DND-41 (cell line): ENCODE data around the gene SLC3A2.
A peak's percentile ranks its signal among the peaks of the same experiment; 100 is the strongest.

Experiments
- ATAC-seq: fragments of 200-7000 bp; cut with Tn5 transposase; 3 replicates; pipeline ENCODE4 v1.9.1; 2021; ENCODE audit warnings: low read depth; ENCODE audit not compliant: insufficient read depth
- DNase-seq: peaks from one replicate; pipeline ENCODE4 v3.0.0-alpha.2; 2020
- H2AFZ ChIP-seq: 2 replicates; pipeline ENCODE4 v1.6.0; 2012; ENCODE audit warnings: low read depth, low read length
- H3K27ac ChIP-seq: 2 replicates; pipeline ENCODE4 v1.5.1; 2012; ENCODE audit warnings: low read length, inconsistent platforms
- H3K27me3 ChIP-seq: fragments of 200-600 bp; sonication (generic); 2 replicates; pipeline ENCODE4 v1.6.0; 2012; ENCODE audit warnings: low read length, mild to moderate bottlenecking, inconsistent platforms; ENCODE audit not compliant: insufficient read depth, poor library complexity
- H3K36me3 ChIP-seq: 2 replicates; pipeline ENCODE4 v1.5.1; 2012; ENCODE audit warnings: low read length, inconsistent platforms; ENCODE audit not compliant: insufficient read depth
- H3K4me1 ChIP-seq: 2 replicates; pipeline ENCODE4 v1.5.1; 2012; ENCODE audit warnings: mild to moderate bottlenecking, low read length; ENCODE audit not compliant: insufficient read depth
- H3K4me2 ChIP-seq: 2 replicates; pipeline ENCODE4 v1.6.0; 2012; ENCODE audit warnings: mild to moderate bottlenecking, moderate library complexity, low read length, inconsistent platforms; ENCODE audit not compliant: insufficient read depth
- H3K4me3 ChIP-seq, 2 experiments: fragments of 200-600 bp in 1 of 2; shearing (Covaris generic) in 1 of 2; 2 replicates each; pipeline ENCODE4 v1.5.1; 2012 to 2016; ENCODE audit warnings: inconsistent platforms in 2 of 2, low read length in 2 of 2, mild to moderate bottlenecking in 2 of 2, low read depth in 1 of 2, moderate library complexity in 1 of 2
- H3K79me2 ChIP-seq: 2 replicates; pipeline ENCODE4 v1.6.0; 2012; ENCODE audit warnings: low read length, inconsistent platforms; ENCODE audit not compliant: insufficient read depth
- H3K9ac ChIP-seq: 2 replicates; pipeline ENCODE4 v1.6.0; 2012; ENCODE audit warnings: low read depth, mild to moderate bottlenecking, inconsistent platforms, low read length, moderate library complexity
- H3K9me3 ChIP-seq: 2 replicates; pipeline ENCODE4 v1.5.1; 2012; ENCODE audit warnings: low read length, moderate library complexity, mild to moderate bottlenecking, inconsistent platforms; ENCODE audit not compliant: insufficient read depth, severe bottlenecking
- H4K20me1 ChIP-seq: 2 replicates; pipeline ENCODE4 v1.6.0; 2012; ENCODE audit warnings: low read length; ENCODE audit not compliant: insufficient read depth
- CTCF ChIP-seq: IDR thresholded peaks from 2 replicates; pipeline ENCODE4 v1.5.1; 2012; ENCODE audit warnings: borderline replicate concordance, low read length, moderate library complexity, mild to moderate bottlenecking; ENCODE audit not compliant: poor library complexity, severe bottlenecking; ENCODE audit errors: extremely low read depth
- EZH2 ChIP-seq: IDR thresholded peaks from 3 replicates; pipeline ENCODE4 v1.6.1; 2012; ENCODE audit warnings: borderline replicate concordance, low read depth, mild to moderate bottlenecking, moderate library complexity, low read length, inconsistent platforms; ENCODE audit not compliant: severe bottlenecking

Gene SLC3A2

GRCh38 chr11:62880803-62881578 lies at the start of gene SLC3A2:
TSS of gene SLC3A2 (plus strand) at chr11:62880896. CDS start at chr11:62881024, 128 bp downstream.
- Histone ChIP-seq H3K4me2 (peak within 1 kb of the TSS; percentile 85), H3K36me3 (peaks cover 70% of the 10 kb centered on the region), H3K27ac (peak within 1 kb of the TSS; percentile 95), H2AFZ (peak within 1 kb of the TSS; percentile 70), H3K9ac (peak within 1 kb of the TSS; percentile 87), H3K9me3 (no peaks in the 10 kb centered on the region), H3K4me1 (peaks cover 56% of the 10 kb centered on the region), H3K79me2 (peaks cover 81% of the 10 kb centered on the region), H3K27me3 (no peaks in the 10 kb centered on the region), H3K4me3 (peak within 1 kb of the TSS; percentile 83 to 92), H4K20me1 (peaks cover 39% of the 10 kb centered on the region)
- TF ChIP-seq EZH2 (no peak), CTCF (peak; percentile 86)
- DNase-seq: peak; percentile 91
- peak; percentile 84 for ATAC-seq

- Histone ChIP-seq H3K4me3 (peak overlapping the region; percentile 97 to 99), H3K4me1 (peaks cover 49% of the 10 kb centered on the region), H2AFZ (peak overlapping the region; percentile 89), H3K79me2 (peaks cover 66% of the 10 kb centered on the region), H3K27me3 (no peaks in the 10 kb centered on the region), H3K27ac (peak overlapping the region; percentile 79), H3K4me2 (peak overlapping the region; percentile 96), H3K9me3 (no peaks in the 10 kb centered on the region), H4K20me1 (peaks cover 26% of the 10 kb centered on the region; the same call in 1 of the 2 replicates), H3K36me3 (peaks cover 64% of the 10 kb centered on the region), H3K9ac (peak overlapping the region; percentile 92)
- TF ChIP-seq EZH2: no peak
- TF ChIP-seq CTCF: no peak
- DNase-seq (no peak), ATAC-seq (0 out of 3 replicates have a peak, but pooled peaks have one; percentile 0)
These were observed 49.7 kb upstream of the SLC3A2 start for GRCh38 chr11:62830904-62831519.

- Histone ChIP-seq H3K4me2 (peak within 1 kb of the TSS; percentile 96), H3K27ac (peak within 1 kb of the TSS; percentile 79), H2AFZ (peak within 1 kb of the TSS; percentile 94), H3K9me3 (no peaks in the 10 kb centered on the region), H3K36me3 (peaks cover 69% of the 10 kb centered on the region), H3K79me2 (peaks cover 72% of the 10 kb centered on the region), H3K4me1 (peaks cover 49% of the 10 kb centered on the region), H3K4me3 (peak within 1 kb of the TSS; percentile 97 to 99), H3K9ac (peak within 1 kb of the TSS; percentile 92), H3K27me3 (no peaks in the 10 kb centered on the region), H4K20me1 (peaks cover 26% of the 10 kb centered on the region; the same call in 1 of the 2 replicates)
- TF ChIP-seq CTCF (no peak), EZH2 (no peak)
- DNase-seq (peak; percentile 99), ATAC-seq (peak; percentile 89)
These were observed 49.0 kb upstream of the SLC3A2 start, which contains the start of gene STX5 for GRCh38 chr11:62831520-62832335. TSS of gene STX5 (minus strand) at chr11:62832051. CDS start at chr11:62831243, 808 bp downstream.
